Loucy (cell line): ENCODE results near the gene PPP1R9B.
A peak's percentile ranks its signal among the peaks of the same experiment; 100 is the strongest.

ENCODE experiments used
- H2AFZ ChIP-seq: fragments of 200-600 bp; sonication (generic); 2 replicates; pipeline ENCODE4 v1.6.0; 2016; ENCODE audit warnings: antibody characterized with exemption, mild to moderate bottlenecking, low read length, moderate library complexity
- H3F3A ChIP-seq: fragments of 200-600 bp; 2 replicates; pipeline ENCODE4 v1.6.0; 2016; ENCODE audit warnings: antibody characterized with exemption, low read depth, mild to moderate bottlenecking
- H3K27me3 ChIP-seq: fragments of 200-600 bp; sonication (generic); 2 replicates; pipeline ENCODE4 v1.6.1; 2014; ENCODE audit warnings: low read length, mild to moderate bottlenecking; ENCODE audit not compliant: insufficient read depth, poor library complexity, severe bottlenecking
- H3K36me3 ChIP-seq: fragments of 200-600 bp; sonication (generic); 2 replicates; pipeline ENCODE4 v1.6.1; 2016; ENCODE audit warnings: low read length; ENCODE audit not compliant: insufficient read depth
- H3K4me1 ChIP-seq: fragments of 200-600 bp; sonication (generic); 2 replicates; pipeline ENCODE4 v1.5.1; 2014; ENCODE audit warnings: low read length, mild to moderate bottlenecking; ENCODE audit not compliant: insufficient read depth, poor library complexity, severe bottlenecking
- H3K4me2 ChIP-seq: fragments of 200-600 bp; sonication (generic); 2 replicates; pipeline ENCODE4 v1.6.0; 2014; ENCODE audit warnings: antibody characterized with exemption, low read length, low read depth, mild to moderate bottlenecking; ENCODE audit not compliant: poor library complexity, severe bottlenecking
- H3K4me3 ChIP-seq: fragments of 200-600 bp; sonication (generic); 2 replicates; pipeline ENCODE4 v1.5.1; 2014; ENCODE audit warnings: low read length, mild to moderate bottlenecking, mixed read lengths; ENCODE audit not compliant: poor library complexity, severe bottlenecking
- H3K79me2 ChIP-seq: fragments of 200-600 bp; sonication (generic); 2 replicates; pipeline ENCODE4 v1.6.1; 2014; ENCODE audit warnings: low read length; ENCODE audit not compliant: insufficient read depth
- H3K9ac ChIP-seq: fragments of 200-600 bp; sonication (generic); 2 replicates; pipeline ENCODE4 v1.6.0; 2014; ENCODE audit warnings: mild to moderate bottlenecking, low read depth, low read length, moderate library complexity; ENCODE audit not compliant: poor library complexity, severe bottlenecking
- H3K9me2 ChIP-seq: fragments of 200-600 bp; sonication (generic); replicated peaks from 2 replicates; pipeline ENCODE4 v1.6.1; 2016; ENCODE audit warnings: low read depth, low read length, mixed read lengths
- H3K9me3 ChIP-seq: fragments of 200-600 bp; sonication (generic); 2 replicates; pipeline ENCODE4 v1.6.1; 2014; ENCODE audit warnings: mild to moderate bottlenecking, antibody characterized with exemption, low read length, low read depth; ENCODE audit not compliant: insufficient read depth
- H4K20me1 ChIP-seq: fragments of 200-600 bp; sonication (generic); 2 replicates; pipeline ENCODE4 v1.6.0; 2014; ENCODE audit warnings: antibody characterized with exemption, low read length, mild to moderate bottlenecking; ENCODE audit not compliant: insufficient read depth, poor library complexity, severe bottlenecking
- CTCF ChIP-seq: fragments of 200-600 bp; sonication (generic); conservative IDR thresholded peaks from 2 replicates; pipeline ENCODE4 v1.5.1; 2014; ENCODE audit warnings: mild to moderate bottlenecking, antibody characterized with exemption, low read length
- EZH2phosphoT487 ChIP-seq: fragments of 200-600 bp; IDR thresholded peaks from 2 replicates; pipeline ENCODE4 v1.6.1; 2018; ENCODE audit warnings: antibody characterized with exemption, mild to moderate bottlenecking, moderate library complexity, borderline replicate concordance

Gene PPP1R9B

GRCh38 chr17:50184064-50184463, 33.6 kb upstream of the PPP1R9B start:
- 0 out of 2 replicates have a peak, but pooled peaks have one; percentile 9 for TF ChIP-seq CTCF
- no peak for TF ChIP-seq EZH2phosphoT487

GRCh38 chr17:50183421-50183994, 33.0 kb upstream of the PPP1R9B start:
- no peak overlapping the region for H3K9ac ChIP-seq

More at GRCh38 chr17:50184064-50184463, 33.6 kb upstream of the PPP1R9B start:
- Histone ChIP-seq H3K4me3 (no peak overlapping the region), H3K4me1 (no peaks in the 10 kb centered on the region), H3K79me2 (no peaks in the 10 kb centered on the region), H3F3A (no peaks in the 10 kb centered on the region), H2AFZ (peak overlapping the region; percentile 66; the same call in 1 of the 2 replicates), H3K9ac (no peak overlapping the region), H3K27me3 (no peaks in the 10 kb centered on the region), H3K36me3 (no peaks in the 10 kb centered on the region), H3K9me3 (no peaks in the 10 kb centered on the region), H4K20me1 (no peaks in the 10 kb centered on the region), H3K9me2 (no peaks in the 10 kb centered on the region), H3K4me2 (peak overlapping the region; percentile 30)

DNA sequence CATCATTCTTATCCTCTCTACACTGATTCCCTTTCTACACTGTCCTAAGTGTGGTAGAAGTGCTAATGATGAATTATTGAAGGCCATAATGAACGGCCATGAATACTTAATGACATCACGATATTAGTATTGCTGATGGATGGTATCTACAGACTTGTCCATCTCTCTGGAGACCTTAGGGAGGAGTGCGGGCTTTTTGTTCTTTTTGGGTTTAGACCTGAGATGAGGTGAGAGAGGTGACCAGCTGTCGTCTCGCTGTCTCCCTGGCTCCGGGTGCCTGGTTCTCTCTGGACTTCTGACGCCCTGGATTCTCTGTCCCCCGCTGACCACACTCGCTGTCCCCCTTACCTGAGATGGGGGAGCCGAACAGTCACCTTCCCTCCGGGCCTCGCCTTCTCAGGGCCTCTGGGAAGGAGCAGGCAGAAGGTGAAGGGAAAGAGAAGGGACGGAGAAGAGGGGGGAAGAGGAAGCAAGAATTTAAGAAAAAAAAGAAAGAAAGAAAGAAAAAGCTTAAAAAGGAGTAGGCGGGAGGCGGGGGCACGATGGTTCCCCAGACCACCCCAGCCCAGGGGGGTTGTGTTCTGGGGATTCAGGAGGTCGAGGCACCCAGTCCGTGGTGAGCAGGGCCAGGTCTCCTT, 32.4 kb upstream of the PPP1R9B start:
- H3K9ac ChIP-seq: no peak overlapping the region
- H3K9me3 ChIP-seq: no peaks in the 10 kb centered on the region
- H3K36me3 ChIP-seq: no peaks in the 10 kb centered on the region
- no peak overlapping the region for H3K4me2 ChIP-seq
- H3F3A ChIP-seq: no peaks in the 10 kb centered on the region
- H3K9me2 ChIP-seq: no peaks in the 10 kb centered on the region
- no peaks in the 10 kb centered on the region for H4K20me1 ChIP-seq
- no peaks in the 10 kb centered on the region for H3K79me2 ChIP-seq
- no peaks in the 10 kb centered on the region for H3K4me1 ChIP-seq
- no peak overlapping the region for H2AFZ ChIP-seq
- no peaks in the 10 kb centered on the region for H3K27me3 ChIP-seq
- TF ChIP-seq CTCF: no peak
- no peak for TF ChIP-seq EZH2phosphoT487
- H3K4me3 ChIP-seq: no peak overlapping the region

More at GRCh38 chr17:50183421-50183994, 33.0 kb upstream of the PPP1R9B start:
- Histone ChIP-seq H2AFZ (peak overlapping the region; percentile 66; the same call in 1 of the 2 replicates), H3K9me3 (no peaks in the 10 kb centered on the region), H3K4me1 (no peaks in the 10 kb centered on the region), H3K79me2 (no peaks in the 10 kb centered on the region), H3K27me3 (no peaks in the 10 kb centered on the region), H3F3A (no peaks in the 10 kb centered on the region), H3K9me2 (no peaks in the 10 kb centered on the region), H3K4me2 (peak overlapping the region; percentile 30), H4K20me1 (no peaks in the 10 kb centered on the region), H3K36me3 (no peaks in the 10 kb centered on the region), H3K4me3 (no peak overlapping the region)
- no peak for TF ChIP-seq EZH2phosphoT487
- no peak for TF ChIP-seq CTCF
